OCI-LY3 (cell line): ENCODE measurements around the gene SMIM30.

Source experiments
- H2AFZ ChIP-seq: fragments of 200-600, 300-600 bp; shearing (Covaris generic); 2 replicates; pipeline ENCODE4 v1.6.0; 2014; ENCODE audit warnings: antibody characterized with exemption, low read depth, low read length
- H3K27ac ChIP-seq: fragments of 200-600, 300-600 bp; sonication (generic); 2 replicates; pipeline ENCODE4 v1.5.1; 2014; ENCODE audit warnings: mild to moderate bottlenecking, low read length, moderate library complexity, mixed read lengths
- H3K27me3 ChIP-seq: fragments of 200-600, 300-600 bp; sonication (generic); 2 replicates; pipeline ENCODE4 v1.6.1; 2014; ENCODE audit warnings: low read depth, low read length, mixed read lengths
- H3K36me3 ChIP-seq: fragments of 200-600, 300-600 bp; sonication (generic); replicated peaks from 2 replicates; pipeline ENCODE3; 2014; ENCODE audit warnings: low read depth, low read length, mixed read lengths
- H3K4me1 ChIP-seq: fragments of 300-600, 200-600 bp; sonication (generic); 2 replicates; pipeline ENCODE4 v1.6.1; 2014; ENCODE audit warnings: low read length, mixed read lengths
- H3K4me2 ChIP-seq: fragments of 200-600, 300-600 bp; sonication (generic); 2 replicates; pipeline ENCODE4 v1.6.1; 2014; ENCODE audit warnings: low read length, mixed read lengths
- H3K4me3 ChIP-seq: fragments of 300-600, 200-600 bp; sonication (generic); 2 replicates; pipeline ENCODE4 v1.5.1; 2014; ENCODE audit warnings: antibody characterized with exemption, mild to moderate bottlenecking, low read length, moderate library complexity
- H3K79me2 ChIP-seq: fragments of 300-600, 200-600 bp; shearing (Covaris generic); 2 replicates; pipeline ENCODE4 v1.6.1; 2014; ENCODE audit warnings: mild to moderate bottlenecking, low read length, mixed read lengths
- H3K9ac ChIP-seq: fragments of 300-600, 200-600 bp; shearing (Covaris generic); 2 replicates; pipeline ENCODE4 v1.6.0; 2014; ENCODE audit warnings: mild to moderate bottlenecking, low read length, moderate library complexity
- H3K9me3 ChIP-seq: fragments of 200-600, 300-600 bp; shearing (Covaris generic); 2 replicates; pipeline ENCODE4 v1.6.1; 2014; ENCODE audit warnings: low read length, mixed read lengths; ENCODE audit not compliant: insufficient read depth
- H4K20me1 ChIP-seq: fragments of 200-600, 300-600 bp; sonication (generic); 2 replicates; pipeline ENCODE4 v1.6.1; 2016; ENCODE audit warnings: low read length, mixed read lengths; ENCODE audit not compliant: insufficient read depth
- CTCF ChIP-seq: fragments of 200-600, 300-600 bp; sonication (generic); IDR thresholded peaks from 2 replicates; pipeline ENCODE4 v1.5.1; 2014; ENCODE audit warnings: antibody characterized with exemption, low read length, low read depth
- EZH2phosphoT487 ChIP-seq: fragments of 200-600 bp; shearing (Covaris generic); IDR thresholded peaks from 2 replicates; pipeline ENCODE4 v1.6.1; 2018; ENCODE audit warnings: antibody characterized with exemption, mixed run types, low read depth

The SMIM30 gene

GRCh38 chr7:113083132-113083815 is 35.1 kb downstream of the SMIM30 start:
- Histone ChIP-seq H3K9ac (no peak overlapping the region), H4K20me1 (no peaks in the 10 kb centered on the region), H3K79me2 (no peaks in the 10 kb centered on the region), H3K4me2 (no peak overlapping the region), H3K4me1 (peaks cover 11% of the 10 kb centered on the region), H3K27me3 (no peaks in the 10 kb centered on the region), H3K27ac (no peak overlapping the region), H2AFZ (no peak overlapping the region), H3K4me3 (no peak overlapping the region), H3K36me3 (no peaks in the 10 kb centered on the region), H3K9me3 (no peaks in the 10 kb centered on the region)
- TF ChIP-seq CTCF: no peak
- TF ChIP-seq EZH2phosphoT487: no peak

GRCh38 chr7:113078331-113078730 is 40.0 kb downstream of the SMIM30 start:
- Histone ChIP-seq H4K20me1 (no peaks in the 10 kb centered on the region), H3K9me3 (no peaks in the 10 kb centered on the region), H3K4me3 (no peak overlapping the region), H3K27me3 (no peaks in the 10 kb centered on the region), H2AFZ (no peak overlapping the region), H3K9ac (no peak overlapping the region), H3K27ac (no peak overlapping the region), H3K4me1 (no peaks in the 10 kb centered on the region), H3K4me2 (no peak overlapping the region), H3K79me2 (no peaks in the 10 kb centered on the region), H3K36me3 (no peaks in the 10 kb centered on the region)
- TF ChIP-seq EZH2phosphoT487: no peak
- TF ChIP-seq CTCF: no peak

- no peaks in the 10 kb centered on the region for H3K79me2 ChIP-seq
- H3K27me3 ChIP-seq: no peaks in the 10 kb centered on the region
- TF ChIP-seq EZH2phosphoT487 (no peak), CTCF (no peak)
Observed at GRCh38 chr7:113076703-113077102, 41.7 kb downstream of the SMIM30 start.

GRCh38 chr7:113071465-113071864 is 46.9 kb downstream of the SMIM30 start:
- H3K4me3 ChIP-seq: no peak overlapping the region
- H3K9me3 ChIP-seq: no peaks in the 10 kb centered on the region
- no peaks in the 10 kb centered on the region for H3K79me2 ChIP-seq
- H4K20me1 ChIP-seq: no peaks in the 10 kb centered on the region
- H3K4me1 ChIP-seq: no peaks in the 10 kb centered on the region; the same call in 1 of the 2 replicates
- H3K27me3 ChIP-seq: no peaks in the 10 kb centered on the region
- H3K4me2 ChIP-seq: no peak overlapping the region
- no peak overlapping the region for H3K27ac ChIP-seq
- TF ChIP-seq EZH2phosphoT487 (no peak), CTCF (no peak)
- H3K9ac ChIP-seq: no peak overlapping the region
- no peak overlapping the region for H2AFZ ChIP-seq
- H3K36me3 ChIP-seq: no peaks in the 10 kb centered on the region

More at GRCh38 chr7:113076703-113077102, 41.7 kb downstream of the SMIM30 start:
- Histone ChIP-seq H3K27ac (no peak overlapping the region), H2AFZ (no peak overlapping the region), H3K36me3 (no peaks in the 10 kb centered on the region), H3K4me3 (no peak overlapping the region), H4K20me1 (no peaks in the 10 kb centered on the region), H3K9me3 (no peaks in the 10 kb centered on the region), H3K4me2 (no peak overlapping the region), H3K9ac (no peak overlapping the region), H3K4me1 (no peaks in the 10 kb centered on the region)
